PFSK-1 (cell line): Measurements from ENCODE around the gene BMP2K.

Experiments
- FOXP2 ChIP-seq: optimal IDR thresholded peaks from 2 replicates; pipeline ENCODE3; 2011; ENCODE audit warnings: borderline replicate concordance, control low read depth, inconsistent platforms; ENCODE audit not compliant: insufficient read depth; ENCODE audit errors: extremely low read length, extremely low read depth
- POLR2AphosphoS5 ChIP-seq: IDR thresholded peaks from 2 replicates; pipeline ENCODE4 v1.6.1; 2012; ENCODE audit warnings: low read depth, mild to moderate bottlenecking, control low read depth, low read length, moderate library complexity
- SIN3A ChIP-seq: IDR thresholded peaks from 2 replicates; pipeline ENCODE4 v1.6.1; 2012; ENCODE audit warnings: mild to moderate bottlenecking, low read length, moderate library complexity, borderline replicate concordance; ENCODE audit not compliant: insufficient read depth
- TAF1 ChIP-seq: IDR thresholded peaks from 2 replicates; pipeline ENCODE4 v1.6.1; 2012; ENCODE audit warnings: low read length, control low read depth, borderline replicate concordance; ENCODE audit not compliant: insufficient read depth
- TF ChIP-seq, protein P1 (sequence below), 2 experiments: IDR thresholded peaks; 2 replicates each; pipeline versions ENCODE4 v1.6.1 to v1.8.0; 2011 to 2012; ENCODE audit warnings: low read depth in 2 of 2, low read length in 2 of 2, control low read depth in 1 of 2, inconsistent platforms in 1 of 2, mild to moderate bottlenecking in 1 of 2, moderate library complexity in 1 of 2; ENCODE audit not compliant: insufficient read depth in 1 of 2

Gene BMP2K

DNA sequence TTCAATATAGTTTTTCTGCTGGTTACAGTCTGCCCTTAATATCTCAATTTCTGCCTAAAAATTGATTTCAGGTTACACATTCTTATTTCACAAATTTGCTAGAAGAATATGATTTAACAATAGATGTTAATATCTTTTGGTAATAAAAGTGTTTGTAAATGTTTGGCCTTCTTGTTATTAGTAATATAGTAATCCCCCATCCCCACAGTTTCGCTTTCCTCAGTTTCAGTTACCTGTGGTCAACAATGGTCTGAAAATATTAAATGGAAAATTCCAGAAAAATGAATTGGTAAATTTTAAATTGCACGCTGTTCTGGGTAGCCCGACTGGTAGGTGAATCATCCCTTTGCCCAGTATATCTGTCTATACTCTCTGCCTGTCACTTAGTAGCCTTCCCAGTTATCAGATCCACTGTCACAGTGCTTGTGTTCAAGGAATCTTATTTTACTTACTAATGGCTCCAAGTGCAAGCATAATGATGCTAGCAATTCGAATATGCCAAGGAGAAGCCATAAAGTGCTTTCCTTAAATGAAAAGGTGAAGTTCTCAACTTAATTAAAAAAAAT lies 3.5 kb upstream of the BMP2K start:
- TF ChIP-seq TAF1 (no peak), SIN3A (no peak), POLR2AphosphoS5 (no peak), FOXP2 (no peak)
- TF ChIP-seq, protein P1, sequence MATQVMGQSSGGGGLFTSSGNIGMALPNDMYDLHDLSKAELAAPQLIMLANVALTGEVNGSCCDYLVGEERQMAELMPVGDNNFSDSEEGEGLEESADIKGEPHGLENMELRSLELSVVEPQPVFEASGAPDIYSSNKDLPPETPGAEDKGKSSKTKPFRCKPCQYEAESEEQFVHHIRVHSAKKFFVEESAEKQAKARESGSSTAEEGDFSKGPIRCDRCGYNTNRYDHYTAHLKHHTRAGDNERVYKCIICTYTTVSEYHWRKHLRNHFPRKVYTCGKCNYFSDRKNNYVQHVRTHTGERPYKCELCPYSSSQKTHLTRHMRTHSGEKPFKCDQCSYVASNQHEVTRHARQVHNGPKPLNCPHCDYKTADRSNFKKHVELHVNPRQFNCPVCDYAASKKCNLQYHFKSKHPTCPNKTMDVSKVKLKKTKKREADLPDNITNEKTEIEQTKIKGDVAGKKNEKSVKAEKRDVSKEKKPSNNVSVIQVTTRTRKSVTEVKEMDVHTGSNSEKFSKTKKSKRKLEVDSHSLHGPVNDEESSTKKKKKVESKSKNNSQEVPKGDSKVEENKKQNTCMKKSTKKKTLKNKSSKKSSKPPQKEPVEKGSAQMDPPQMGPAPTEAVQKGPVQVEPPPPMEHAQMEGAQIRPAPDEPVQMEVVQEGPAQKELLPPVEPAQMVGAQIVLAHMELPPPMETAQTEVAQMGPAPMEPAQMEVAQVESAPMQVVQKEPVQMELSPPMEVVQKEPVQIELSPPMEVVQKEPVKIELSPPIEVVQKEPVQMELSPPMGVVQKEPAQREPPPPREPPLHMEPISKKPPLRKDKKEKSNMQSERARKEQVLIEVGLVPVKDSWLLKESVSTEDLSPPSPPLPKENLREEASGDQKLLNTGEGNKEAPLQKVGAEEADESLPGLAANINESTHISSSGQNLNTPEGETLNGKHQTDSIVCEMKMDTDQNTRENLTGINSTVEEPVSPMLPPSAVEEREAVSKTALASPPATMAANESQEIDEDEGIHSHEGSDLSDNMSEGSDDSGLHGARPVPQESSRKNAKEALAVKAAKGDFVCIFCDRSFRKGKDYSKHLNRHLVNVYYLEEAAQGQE (IDR thresholded peaks at IDR 0.05; ENCODE audit: insufficient read depth in 1 of 2, low read depth in 2 of 2, low read length in 2 of 2): no peak

DNA sequence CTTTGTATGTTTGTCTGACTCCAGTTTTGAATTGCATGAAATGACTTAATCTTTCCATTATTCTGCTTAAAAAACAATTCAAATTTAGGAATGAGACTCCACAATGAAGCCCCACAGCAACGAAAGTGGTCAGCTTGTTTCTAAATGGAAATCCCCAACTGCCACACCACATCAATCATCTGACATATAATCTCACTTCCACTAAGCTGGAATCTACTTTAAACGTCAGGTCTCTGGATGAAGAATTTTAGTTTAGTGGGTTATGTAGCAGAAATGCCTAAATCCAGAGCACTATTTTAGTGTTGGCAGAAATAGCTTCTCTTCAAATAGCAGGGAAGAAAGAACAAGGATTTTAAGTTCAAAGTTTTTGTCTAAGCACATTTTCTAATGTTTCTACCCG lies 1.7 kb upstream of the BMP2K start:
- TF ChIP-seq FOXP2 (no peak), SIN3A (no peak), POLR2AphosphoS5 (no peak), TAF1 (no peak)
- TF ChIP-seq, protein P1 (IDR thresholded peaks at IDR 0.05; ENCODE audit: insufficient read depth in 1 of 2, low read depth in 2 of 2, low read length in 2 of 2): no peak

DNA sequence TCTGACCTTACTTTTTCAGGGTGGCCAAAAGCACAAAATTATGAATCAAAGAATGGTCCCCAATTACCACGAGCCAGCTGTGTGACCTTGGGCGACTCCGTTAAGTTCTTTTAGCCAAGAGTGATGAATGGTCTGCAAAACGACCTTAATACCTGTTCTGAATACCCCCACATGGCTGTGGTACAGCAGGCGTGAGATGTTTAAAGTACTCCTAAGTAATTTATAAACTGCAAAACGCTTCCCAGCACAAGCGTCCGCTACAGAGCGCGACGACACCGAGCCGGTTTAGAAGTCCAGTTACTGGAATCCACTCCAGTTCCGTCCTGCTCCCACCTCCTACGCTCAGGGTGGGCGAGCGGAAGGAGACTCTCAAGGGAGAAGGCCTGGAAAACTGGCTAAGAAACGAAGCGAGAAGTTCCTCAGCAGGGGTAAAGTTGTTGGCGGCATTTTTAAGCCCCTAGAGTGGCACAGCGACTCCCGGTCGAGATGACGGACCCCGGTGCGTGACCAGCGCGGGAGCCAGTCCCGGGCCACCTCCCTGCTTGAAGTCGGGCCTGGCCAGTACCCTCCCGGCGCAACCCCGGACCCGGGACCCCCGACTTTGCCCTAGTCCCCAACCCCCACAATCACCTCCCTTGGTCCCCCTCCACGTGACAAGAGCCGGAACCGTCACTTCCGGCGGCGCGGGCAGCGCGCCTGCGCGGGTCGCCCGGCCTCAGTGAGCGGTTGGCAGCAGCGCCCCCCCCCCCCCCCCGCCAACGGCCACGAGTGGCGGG lies 659 bp upstream of the BMP2K start:
- TF ChIP-seq, protein P1 (IDR thresholded peaks at IDR 0.05; ENCODE audit: insufficient read depth in 1 of 2, low read depth in 2 of 2, low read length in 2 of 2): no peak
- no peak for TF ChIP-seq FOXP2
- peak; percentile 56 for TF ChIP-seq POLR2AphosphoS5
- TF ChIP-seq SIN3A: no peak
- peak; percentile 14; the same call in 1 of the 2 replicates for TF ChIP-seq TAF1

DNA sequence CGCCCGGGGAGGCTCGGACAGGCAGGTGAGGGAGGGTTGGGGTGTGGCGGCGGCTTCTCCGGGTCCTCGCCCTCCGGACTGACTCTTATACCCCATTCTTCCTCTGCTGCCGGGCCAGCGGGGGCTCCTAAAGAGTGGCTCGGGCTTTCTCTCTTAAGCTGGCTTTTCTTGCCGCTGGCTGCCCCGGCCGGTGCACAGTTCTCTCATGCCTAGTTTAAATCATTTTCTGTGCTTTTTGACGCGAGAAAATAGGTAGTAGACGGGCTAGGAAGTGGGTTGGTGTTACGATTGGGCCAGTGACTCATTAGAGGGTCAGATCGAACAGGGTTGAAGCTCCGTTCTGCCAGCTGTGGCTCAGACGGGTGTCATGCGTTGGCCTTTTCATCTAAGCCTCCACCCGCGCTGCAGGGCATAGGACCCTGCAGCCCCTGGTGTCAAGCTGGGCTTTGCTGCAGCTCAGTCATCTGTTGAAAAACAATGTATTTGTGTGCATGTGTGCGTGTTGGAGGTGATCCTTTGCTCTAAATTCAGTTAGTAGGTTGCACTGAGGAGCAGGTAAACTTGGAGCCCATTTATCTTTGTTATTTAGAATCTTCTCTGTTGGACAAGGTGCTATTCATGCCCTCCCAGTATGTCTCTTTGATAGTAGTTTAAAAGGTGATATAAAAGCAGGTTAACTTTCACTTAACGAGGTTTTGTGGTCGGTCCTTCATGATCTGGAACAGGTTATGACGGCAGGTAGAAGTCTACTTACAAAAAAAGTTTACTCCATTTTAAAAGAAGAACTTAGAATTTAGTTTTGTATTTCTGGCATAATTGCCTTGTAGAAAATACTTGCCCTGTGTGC lies 802 bp downstream of the BMP2K start:
- TF ChIP-seq POLR2AphosphoS5: no peak
- no peak for TF ChIP-seq TAF1
- TF ChIP-seq FOXP2: no peak
- TF ChIP-seq, protein P1 (IDR thresholded peaks at IDR 0.05; ENCODE audit: insufficient read depth in 1 of 2, low read depth in 2 of 2, low read length in 2 of 2): no peak
